MM.1S (cell line): ENCODE measurements around the gene ARHGEF12.

ENCODE experiments used
- DNase-seq: peaks from one replicate; pipeline ENCODE4 v3.0.0-alpha.2; 2015
- H2AFZ ChIP-seq: fragments of 300-600 bp; sonication (generic); 2 replicates; pipeline ENCODE4 v1.6.0; 2016; ENCODE audit warnings: antibody characterized with exemption, low read length
- H3F3A ChIP-seq: fragments of 300-600 bp; sonication (generic); 2 replicates; pipeline ENCODE4 v1.6.1; 2016; ENCODE audit warnings: mild to moderate bottlenecking, antibody characterized with exemption, low read length, moderate library complexity, mixed read lengths; ENCODE audit not compliant: insufficient read depth
- H3K27ac ChIP-seq: fragments of 300-600 bp; sonication (generic); 2 replicates; pipeline ENCODE4 v1.5.1; 2016; ENCODE audit warnings: mild to moderate bottlenecking, low read length
- H3K27me3 ChIP-seq: fragments of 300-600 bp; sonication (generic); replicated peaks from 2 replicates; pipeline ENCODE4 v1.6.0; 2016; ENCODE audit warnings: low read length; ENCODE audit not compliant: insufficient read depth
- H3K36me3 ChIP-seq: fragments of 300-600 bp; sonication (generic); replicated peaks from 2 replicates; pipeline ENCODE4 v1.6.1; 2016; ENCODE audit warnings: mild to moderate bottlenecking, low read length, mixed read lengths; ENCODE audit not compliant: insufficient read depth
- H3K4me1 ChIP-seq: fragments of 300-600 bp; sonication (generic); 2 replicates; pipeline ENCODE4 v1.6.1; 2016; ENCODE audit warnings: low read length, mixed read lengths
- H3K4me2 ChIP-seq: fragments of 300-600 bp; sonication (generic); 2 replicates; pipeline ENCODE4 v1.6.0; 2016; ENCODE audit warnings: low read depth, low read length
- H3K4me3 ChIP-seq: fragments of 300-600 bp; sonication (generic); 2 replicates; pipeline ENCODE4 v1.5.1; 2016; ENCODE audit warnings: low read length, mixed read lengths
- H3K79me2 ChIP-seq: fragments of 300-600 bp; sonication (generic); 2 replicates; pipeline ENCODE4 v1.6.1; 2016; ENCODE audit warnings: mixed run types, low read length, mixed read lengths
- H3K9ac ChIP-seq: fragments of 300-600 bp; sonication (generic); 2 replicates; pipeline ENCODE4 v1.6.1; 2016; ENCODE audit warnings: low read length, mixed read lengths
- H3K9me2 ChIP-seq: fragments of 300-600 bp; sonication (generic); replicated peaks from 2 replicates; pipeline ENCODE4 v1.6.1; 2016; ENCODE audit warnings: mild to moderate bottlenecking, low read length, mixed read lengths; ENCODE audit not compliant: insufficient read depth
- H3K9me3 ChIP-seq: fragments of 300-600 bp; sonication (generic); replicated peaks from 2 replicates; pipeline ENCODE4 v1.6.1; 2016; ENCODE audit warnings: mild to moderate bottlenecking, low read length, mixed read lengths; ENCODE audit not compliant: insufficient read depth
- H4K20me1 ChIP-seq: fragments of 300-600 bp; sonication (generic); 2 replicates; pipeline ENCODE4 v1.6.1; 2016; ENCODE audit warnings: mild to moderate bottlenecking, low read length, moderate library complexity, mixed read lengths; ENCODE audit not compliant: insufficient read depth
- EZH2 ChIP-seq: fragments of 300-600 bp; sonication (generic); optimal IDR thresholded peaks from 2 replicates; pipeline ENCODE3; 2017; ENCODE audit warnings: low read depth, mild to moderate bottlenecking, antibody characterized with exemption, low read length, mixed read lengths
- EZH2phosphoT487 ChIP-seq: fragments of 300-600 bp; sonication (generic); IDR thresholded peaks from 2 replicates; pipeline ENCODE4 v1.6.1; 2018; ENCODE audit warnings: antibody characterized with exemption, low read length
- TF ChIP-seq, protein P1 (sequence below): fragments of 300-600 bp; sonication (generic); IDR thresholded peaks from 2 replicates; pipeline ENCODE4 v1.5.1; 2016; ENCODE audit warnings: antibody characterized with exemption, low read length, mixed read lengths

ARHGEF12 gene

DNA sequence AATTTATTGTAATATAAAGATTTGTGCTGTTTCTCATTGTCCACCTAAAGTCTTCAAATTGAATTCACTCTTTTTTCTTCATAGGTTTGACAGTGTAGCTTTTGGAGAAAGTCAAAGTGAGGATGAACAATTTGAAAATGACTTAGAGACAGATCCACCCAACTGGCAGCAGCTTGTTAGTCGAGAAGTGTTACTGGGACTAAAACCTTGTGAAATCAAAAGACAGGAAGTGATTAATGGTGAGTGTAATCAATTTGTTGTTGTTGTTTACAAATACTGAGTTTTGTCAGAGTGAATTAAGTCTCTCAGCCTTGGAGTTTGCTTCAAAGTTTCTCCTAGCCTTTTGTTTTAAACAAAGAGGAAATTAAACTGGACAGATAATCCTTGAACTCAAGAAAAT, 121.8 kb downstream of the ARHGEF12 start:
- no peak overlapping the region for H3K4me3 ChIP-seq
- H2AFZ ChIP-seq, result no peak overlapping the region
- no peaks in the 10 kb centered on the region for H3K79me2 ChIP-seq
- H3K4me1 ChIP-seq, result no peaks in the 10 kb centered on the region
- no peaks in the 10 kb centered on the region for H4K20me1 ChIP-seq
- no peak overlapping the region for H3K27ac ChIP-seq
- no peak for DNase-seq
- no peak overlapping the region for H3K4me2 ChIP-seq
- H3F3A ChIP-seq, result no peaks in the 10 kb centered on the region; the same call in 1 of the 2 replicates
- no peaks in the 10 kb centered on the region for H3K9me3 ChIP-seq
- H3K36me3 ChIP-seq, result peaks cover 25% of the 10 kb centered on the region
- no peaks in the 10 kb centered on the region for H3K27me3 ChIP-seq
- TF ChIP-seq, protein P1, sequence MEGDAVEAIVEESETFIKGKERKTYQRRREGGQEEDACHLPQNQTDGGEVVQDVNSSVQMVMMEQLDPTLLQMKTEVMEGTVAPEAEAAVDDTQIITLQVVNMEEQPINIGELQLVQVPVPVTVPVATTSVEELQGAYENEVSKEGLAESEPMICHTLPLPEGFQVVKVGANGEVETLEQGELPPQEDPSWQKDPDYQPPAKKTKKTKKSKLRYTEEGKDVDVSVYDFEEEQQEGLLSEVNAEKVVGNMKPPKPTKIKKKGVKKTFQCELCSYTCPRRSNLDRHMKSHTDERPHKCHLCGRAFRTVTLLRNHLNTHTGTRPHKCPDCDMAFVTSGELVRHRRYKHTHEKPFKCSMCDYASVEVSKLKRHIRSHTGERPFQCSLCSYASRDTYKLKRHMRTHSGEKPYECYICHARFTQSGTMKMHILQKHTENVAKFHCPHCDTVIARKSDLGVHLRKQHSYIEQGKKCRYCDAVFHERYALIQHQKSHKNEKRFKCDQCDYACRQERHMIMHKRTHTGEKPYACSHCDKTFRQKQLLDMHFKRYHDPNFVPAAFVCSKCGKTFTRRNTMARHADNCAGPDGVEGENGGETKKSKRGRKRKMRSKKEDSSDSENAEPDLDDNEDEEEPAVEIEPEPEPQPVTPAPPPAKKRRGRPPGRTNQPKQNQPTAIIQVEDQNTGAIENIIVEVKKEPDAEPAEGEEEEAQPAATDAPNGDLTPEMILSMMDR, result no peak
- TF ChIP-seq EZH2phosphoT487, result no peak
- no peak for TF ChIP-seq EZH2
- H3K9ac ChIP-seq, result no peak overlapping the region
- H3K9me2 ChIP-seq, result no peaks in the 10 kb centered on the region

DNA sequence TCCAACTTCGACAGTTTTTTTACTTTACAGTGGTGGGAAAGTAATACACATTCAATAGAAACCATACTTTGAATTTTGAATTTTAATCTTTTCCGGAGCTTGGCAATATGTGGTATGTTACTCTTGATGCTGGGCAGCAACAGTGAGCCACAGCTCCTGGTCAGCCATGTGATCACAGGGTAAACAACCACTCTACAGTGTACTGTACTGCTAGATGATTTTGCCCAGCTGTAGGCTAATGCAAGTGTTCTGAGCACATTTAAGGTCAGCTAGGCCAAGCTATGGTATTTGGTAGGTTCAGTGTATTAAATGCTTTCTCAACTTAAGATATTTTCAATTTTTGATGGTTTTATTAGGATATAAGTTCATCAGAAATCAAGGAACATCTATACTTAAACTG, 126.6 kb downstream of the ARHGEF12 start:
- H3K4me2 ChIP-seq, result no peak overlapping the region
- no peak overlapping the region for H3K4me3 ChIP-seq
- TF ChIP-seq EZH2, result no peak
- no peak for TF ChIP-seq EZH2phosphoT487
- TF ChIP-seq, protein P1, result no peak
- H3K27me3 ChIP-seq, result no peaks in the 10 kb centered on the region
- H3K9ac ChIP-seq, result no peak overlapping the region
- no peaks in the 10 kb centered on the region for H3K79me2 ChIP-seq
- no peak for DNase-seq
- no peaks in the 10 kb centered on the region for H4K20me1 ChIP-seq
- H3K9me2 ChIP-seq, result no peaks in the 10 kb centered on the region
- no peak overlapping the region for H2AFZ ChIP-seq
- H3K36me3 ChIP-seq, result peaks cover 23% of the 10 kb centered on the region; the same call in 1 of the 2 replicates
- no peak overlapping the region for H3K27ac ChIP-seq
- H3K9me3 ChIP-seq, result no peaks in the 10 kb centered on the region
- no peaks in the 10 kb centered on the region for H3K4me1 ChIP-seq
- no peaks in the 10 kb centered on the region for H3F3A ChIP-seq

DNA sequence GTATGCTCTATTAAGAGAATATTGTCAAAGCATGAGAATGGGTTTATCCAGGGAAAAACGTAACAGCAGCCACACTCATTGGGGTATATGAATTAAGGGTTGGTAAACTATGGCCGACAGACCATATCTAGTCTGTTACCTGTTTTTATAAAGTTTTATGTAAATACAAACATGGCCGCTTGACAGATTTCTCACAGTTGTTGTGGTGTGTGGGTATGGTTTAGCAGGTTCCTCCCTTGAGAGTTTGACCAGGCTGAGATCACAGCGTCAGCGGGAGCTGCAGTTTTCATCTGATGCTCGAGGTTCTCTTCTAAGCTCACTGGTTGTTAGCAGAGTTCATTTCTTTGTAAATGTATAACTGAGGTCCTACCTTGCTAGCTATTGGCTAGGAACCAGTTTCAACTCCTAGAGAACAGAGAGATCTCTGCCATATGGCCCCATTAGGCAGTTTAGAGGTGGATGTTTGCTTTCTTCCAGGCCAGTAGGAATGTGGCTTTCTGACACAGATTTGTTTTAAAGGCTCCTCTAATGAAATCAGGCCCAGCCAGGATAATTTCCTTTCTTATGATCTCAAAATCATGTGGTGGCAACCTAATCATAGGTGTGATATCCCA, 129.8 kb downstream of the ARHGEF12 start:
- Histone ChIP-seq H3K9ac (no peak overlapping the region), H3K36me3 (peaks cover 25% of the 10 kb centered on the region), H3K79me2 (no peaks in the 10 kb centered on the region), H3K9me2 (no peaks in the 10 kb centered on the region), H3K27me3 (no peaks in the 10 kb centered on the region), H3K9me3 (no peaks in the 10 kb centered on the region), H3K27ac (no peak overlapping the region), H3K4me2 (no peak overlapping the region), H2AFZ (no peak overlapping the region), H3K4me1 (no peaks in the 10 kb centered on the region), H4K20me1 (no peaks in the 10 kb centered on the region), H3F3A (no peaks in the 10 kb centered on the region), H3K4me3 (no peak overlapping the region)
- no peak for DNase-seq
- TF ChIP-seq EZH2, result no peak
- TF ChIP-seq EZH2phosphoT487, result no peak
- TF ChIP-seq, protein P1, result no peak
